HG02571 (cell line): ENCODE data around the gene THEM5.

ENCODE experiments used
- ATAC-seq: cut with Tn5 transposase; IDR thresholded peaks from one replicate; pipeline ENCODE4 v1.9.1; 2021; ENCODE audit warnings: mild to moderate bottlenecking, moderate library complexity; ENCODE audit not compliant: unreplicated experiment

Gene THEM5

DNA sequence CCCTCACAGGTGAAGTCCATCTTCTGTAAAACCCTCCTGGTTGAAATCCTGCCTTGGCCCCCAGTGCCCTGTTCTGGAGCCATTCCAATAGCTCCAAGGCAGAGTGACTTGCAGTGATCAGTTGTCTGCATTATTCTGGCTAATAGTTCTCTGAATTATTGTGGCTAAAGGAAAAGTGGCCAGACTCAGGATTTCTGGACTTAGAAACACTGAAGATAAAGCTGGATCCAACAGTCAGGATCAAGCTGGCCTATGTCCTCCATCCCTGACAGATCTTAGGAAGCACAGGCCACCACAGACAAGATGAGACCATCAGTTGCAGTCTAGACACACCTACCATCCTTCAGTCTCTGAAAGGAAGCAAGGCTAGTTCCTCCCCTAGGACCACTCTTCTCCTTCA lies 13.1 kb downstream of the THEM5 start:
- ATAC-seq: no peak

DNA sequence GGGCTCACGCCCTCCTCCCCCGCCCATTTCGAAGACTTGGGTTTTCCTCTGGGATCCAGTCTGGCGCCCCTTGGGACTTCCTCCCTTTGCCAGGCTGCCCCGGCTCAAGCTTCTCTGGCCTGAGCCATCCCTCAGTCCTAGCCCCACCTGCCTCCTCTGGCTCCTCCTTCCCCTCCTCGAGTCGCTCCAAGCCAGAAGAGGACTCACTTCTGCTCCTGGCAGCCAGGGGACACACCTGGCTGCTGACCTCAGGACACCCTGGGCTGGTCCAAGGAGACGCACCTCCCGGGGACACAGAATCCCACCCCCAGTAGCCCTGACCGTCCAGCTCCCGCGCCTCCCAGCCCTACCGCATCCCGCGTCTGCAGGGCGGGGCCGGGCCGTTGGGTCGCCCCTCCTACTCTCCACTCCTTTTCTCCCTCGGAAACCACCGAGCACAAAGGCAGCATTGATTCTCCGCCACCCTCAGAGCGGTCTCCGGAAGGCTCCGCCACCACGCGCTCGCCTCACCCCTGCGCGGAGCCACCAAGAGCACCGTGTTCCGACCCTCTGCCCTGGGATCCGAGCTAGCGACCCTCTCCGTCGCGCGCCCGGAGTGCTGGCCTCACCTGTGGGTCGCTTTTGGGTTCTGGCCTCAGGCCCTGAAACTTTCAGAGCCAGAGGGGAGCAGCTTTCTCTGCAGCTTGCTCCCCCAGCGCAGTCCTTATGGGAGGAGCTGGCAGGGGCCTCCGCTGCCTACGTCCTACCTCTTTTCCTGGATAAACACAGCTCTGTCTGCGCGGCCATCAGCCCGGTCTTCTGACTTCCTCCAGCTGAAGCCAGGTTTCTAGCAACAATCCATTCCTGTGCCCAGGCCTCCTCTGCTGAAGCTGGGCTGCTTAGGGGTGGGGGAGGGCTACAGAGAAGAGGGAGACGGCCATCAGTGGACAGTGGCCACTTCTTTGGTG lies 13.8 kb downstream of the THEM5 start, which contains the start of gene C2CD4D:
Gene C2CD4D (minus strand): TSS at position 364 of the 947 bp plus-strand sequence. CDS start 831 bp downstream, outside the sequence.
- no peak for ATAC-seq

DNA sequence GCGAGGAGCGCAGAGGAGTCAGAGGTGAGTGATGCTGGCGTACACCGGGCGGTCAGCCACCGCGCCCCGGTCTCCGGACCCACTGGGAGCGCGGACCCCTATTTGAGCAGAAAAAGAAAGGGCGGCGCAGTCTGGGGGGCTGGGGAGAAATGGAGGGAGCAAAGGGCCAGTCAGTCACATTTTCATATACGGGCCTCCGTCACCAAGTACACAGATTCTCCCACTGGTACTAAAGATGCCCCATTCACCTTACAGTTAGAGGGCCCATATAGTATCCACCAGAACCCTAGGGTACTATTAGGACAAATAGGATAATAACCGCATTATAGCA lies 14.5 kb downstream of the THEM5 start:
- no peak for ATAC-seq

DNA sequence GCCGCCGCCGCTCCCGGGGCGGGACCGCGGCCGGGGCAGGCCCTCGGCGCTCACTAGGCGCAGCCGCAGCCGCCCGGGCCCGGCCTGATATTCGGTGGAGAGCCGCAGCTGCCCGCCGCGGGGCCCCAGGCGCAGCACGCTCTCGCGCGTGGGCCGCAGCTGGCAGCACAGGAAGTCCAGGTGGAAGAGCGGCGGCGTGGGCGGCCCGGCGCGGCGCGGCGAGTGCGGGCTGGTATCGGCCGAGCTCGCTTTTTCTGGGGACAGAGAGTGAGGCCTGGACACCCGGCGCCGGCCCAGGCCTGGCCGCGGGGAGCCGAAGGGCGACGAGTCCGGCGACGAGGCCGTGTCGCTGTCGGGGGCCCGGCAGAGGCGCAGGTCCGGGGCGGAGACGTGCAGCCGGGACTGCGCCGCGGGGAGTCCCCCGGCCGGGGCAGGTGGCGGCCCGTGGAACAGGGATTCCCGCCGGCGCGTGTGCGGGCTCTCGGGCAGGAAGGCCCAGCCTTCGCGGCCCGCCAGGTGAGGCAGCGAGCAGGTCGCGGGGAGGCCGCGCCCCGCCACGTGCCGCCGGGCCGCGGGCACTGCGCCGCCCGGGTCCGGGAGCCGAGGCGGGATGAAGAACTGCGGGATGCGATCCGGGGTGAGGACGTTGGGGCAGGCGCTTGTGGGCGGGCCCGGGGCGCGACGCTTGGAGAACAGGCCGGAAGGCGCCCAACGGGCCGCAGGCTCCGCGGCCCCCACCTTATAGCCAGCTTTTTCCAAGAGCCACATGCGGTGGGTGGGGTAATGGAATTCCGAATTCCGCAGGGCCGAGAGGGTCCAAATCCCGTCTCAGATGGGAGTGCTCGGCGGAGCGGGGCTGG lies 15.1 kb downstream of the THEM5 start:
- ATAC-seq: no peak

DNA sequence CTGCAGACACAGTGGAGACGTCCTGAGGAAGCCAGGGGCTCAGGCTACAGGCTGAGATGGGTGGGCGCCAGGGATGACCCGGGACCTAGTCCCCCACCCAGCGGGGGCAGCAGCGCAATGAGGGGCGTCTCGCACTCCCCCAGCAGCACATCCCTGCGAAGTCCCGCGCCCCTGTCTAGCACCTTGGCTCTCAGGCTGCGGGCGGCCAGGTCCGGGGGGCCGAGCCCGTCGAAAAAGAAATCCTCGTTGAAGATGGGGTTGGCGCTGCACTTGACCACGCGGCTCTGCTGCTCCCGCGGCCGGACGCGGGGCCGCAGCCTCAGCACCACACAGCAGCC lies 15.7 kb downstream of the THEM5 start:
- ATAC-seq: no peak

DNA sequence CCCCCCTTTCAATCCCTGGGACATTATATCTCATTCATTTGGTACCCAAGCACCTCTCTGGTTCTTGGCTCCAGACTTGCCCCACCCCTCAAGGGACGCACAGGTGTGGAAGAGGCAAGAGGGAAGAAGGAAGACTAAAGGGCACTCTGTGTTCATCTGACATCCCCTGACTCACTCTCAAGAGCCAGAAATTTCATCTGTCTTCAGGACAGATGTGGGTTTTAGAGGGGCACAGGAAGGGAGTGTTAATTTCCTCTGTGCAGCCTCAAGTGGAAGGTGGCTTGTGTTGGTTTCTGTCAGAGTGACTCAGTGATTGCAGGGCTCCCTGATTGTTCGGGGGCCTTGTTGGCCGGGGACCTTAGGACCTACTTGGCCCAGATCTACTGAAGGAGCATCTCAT lies 16.3 kb downstream of the THEM5 start:
- no peak for ATAC-seq

DNA sequence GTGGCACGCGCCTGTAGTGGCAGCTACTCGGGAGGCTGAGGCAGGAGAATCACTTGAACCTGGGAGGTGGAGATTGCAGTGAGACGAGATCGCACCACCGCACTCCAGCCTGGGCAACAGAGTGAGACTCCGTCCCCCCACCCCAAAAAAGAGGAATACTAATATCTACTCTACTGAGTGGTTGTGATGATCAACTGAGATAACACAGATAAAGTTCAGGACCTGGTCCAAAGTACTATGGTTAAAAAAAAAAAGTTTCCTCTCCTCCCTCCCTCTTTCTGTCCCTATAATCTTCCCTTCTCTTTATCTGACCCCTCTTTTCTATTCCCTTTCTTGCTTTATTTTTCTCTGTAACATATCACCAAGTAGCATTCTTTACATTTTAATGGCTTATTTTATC lies 17.9 kb downstream of the THEM5 start:
- no peak for ATAC-seq

DNA sequence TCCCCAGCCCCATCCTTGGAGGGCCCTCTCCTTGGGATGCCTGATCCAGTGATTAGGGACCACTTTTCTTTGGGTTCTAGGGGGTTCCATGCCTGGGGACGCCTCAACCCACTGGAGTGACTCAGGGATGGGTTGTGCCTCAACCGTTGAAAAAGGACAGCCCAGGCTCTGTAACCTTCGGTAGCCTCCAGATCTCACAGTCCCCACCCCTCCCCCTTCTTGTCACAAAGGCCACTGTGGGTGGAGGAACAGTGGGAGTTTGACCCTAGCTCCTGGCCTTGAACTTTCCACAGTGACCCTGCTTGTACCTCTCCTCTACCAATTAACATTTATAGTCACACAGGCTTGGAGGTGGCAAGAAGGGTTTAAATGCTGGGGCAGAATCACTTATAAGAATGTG lies 19.3 kb downstream of the THEM5 start:
- no peak for ATAC-seq

DNA sequence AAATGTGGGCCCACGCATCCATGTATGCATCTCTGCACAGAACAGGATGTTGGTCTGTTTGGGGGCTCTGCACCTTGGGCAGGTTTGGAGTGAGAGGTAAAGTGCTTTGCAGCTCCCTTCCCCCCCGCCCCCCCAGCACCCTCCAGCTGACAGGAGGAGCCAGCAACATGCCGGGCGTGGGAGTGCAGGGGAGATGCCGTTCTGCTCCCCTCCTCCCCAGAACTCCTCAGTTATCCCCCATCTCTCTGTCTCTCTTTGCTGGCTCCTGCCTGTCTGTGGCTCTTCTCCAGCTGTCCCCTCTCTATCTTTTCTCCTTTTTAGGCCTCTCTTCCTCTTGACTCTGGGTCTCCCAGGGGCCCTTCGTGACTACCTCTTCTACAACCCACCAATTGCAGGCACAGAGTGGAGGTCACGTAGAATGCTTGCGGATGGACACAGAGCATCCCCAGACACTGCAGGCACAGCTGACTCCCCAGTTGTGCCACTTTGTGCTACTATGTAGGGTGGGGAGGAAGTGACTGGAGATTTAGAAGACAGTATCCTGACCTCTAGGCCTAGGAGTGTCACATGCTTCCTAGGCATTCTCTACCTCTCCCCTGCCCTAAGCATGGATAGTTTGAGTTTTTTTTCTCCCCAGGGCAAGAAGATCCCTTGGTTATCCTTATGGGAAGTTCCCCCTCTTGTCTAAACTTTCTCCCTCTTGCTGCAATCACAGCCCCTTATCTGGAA lies 20.2 kb downstream of the THEM5 start:
- ATAC-seq: no peak

DNA sequence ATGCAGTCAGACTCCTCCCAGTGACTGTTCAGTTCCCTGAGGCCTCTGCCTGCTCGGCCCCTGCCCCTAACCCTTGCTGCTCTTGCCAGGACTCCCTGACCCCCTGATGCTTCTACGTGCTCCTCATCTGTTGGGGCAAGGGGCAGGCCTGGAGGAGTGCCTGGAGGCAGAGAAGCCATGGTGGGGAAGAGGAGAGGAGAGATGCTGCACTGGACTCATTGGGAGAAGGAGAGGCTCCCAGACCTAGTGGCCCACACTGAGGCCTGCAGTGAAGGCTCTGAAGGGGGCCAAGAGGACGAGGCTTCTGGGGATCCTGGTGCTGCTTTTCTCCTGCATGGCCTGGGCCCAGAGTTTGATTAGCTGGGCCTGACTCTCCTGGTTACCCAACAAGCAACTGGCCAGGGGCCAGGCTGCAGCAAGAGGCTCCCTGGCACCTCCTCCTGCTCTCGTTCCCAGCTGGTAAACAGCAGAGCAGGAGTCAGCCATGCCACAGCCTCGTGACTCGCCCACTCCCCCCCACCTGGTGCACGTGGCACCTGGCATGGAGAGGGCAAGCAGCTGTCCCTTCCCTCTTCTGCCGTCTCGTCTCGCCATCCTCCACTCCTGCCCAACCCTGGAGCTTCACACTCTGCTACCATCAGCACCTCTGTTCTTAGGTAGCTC lies 21.1 kb downstream of the THEM5 start:
- no peak for ATAC-seq

DNA sequence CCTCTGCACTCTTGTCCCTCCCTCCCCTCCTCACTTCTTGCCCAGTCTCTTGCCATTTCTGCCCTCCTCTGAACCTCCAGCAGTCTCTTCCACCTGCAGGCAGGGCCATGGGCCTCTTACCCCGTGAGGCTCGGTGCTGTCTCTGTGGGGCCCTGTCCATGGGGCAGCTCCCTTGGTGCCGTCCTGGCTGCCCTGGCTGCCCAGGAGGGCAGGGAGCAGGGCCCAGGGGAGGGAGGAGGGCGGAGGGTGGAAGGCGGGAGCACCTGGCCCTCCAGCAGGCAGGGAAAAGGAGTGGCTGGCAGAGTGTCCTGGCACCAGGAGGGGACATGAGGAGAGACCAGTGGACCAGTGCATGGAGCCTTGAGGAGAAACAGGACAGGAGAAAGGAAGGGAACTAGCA lies 21.9 kb downstream of the THEM5 start, which contains the start of gene RORC:
Gene RORC (minus strand): TSS at position 198 of the 400 bp plus-strand sequence. CDS start 38 bp downstream, at position 160.
- no peak for ATAC-seq

DNA sequence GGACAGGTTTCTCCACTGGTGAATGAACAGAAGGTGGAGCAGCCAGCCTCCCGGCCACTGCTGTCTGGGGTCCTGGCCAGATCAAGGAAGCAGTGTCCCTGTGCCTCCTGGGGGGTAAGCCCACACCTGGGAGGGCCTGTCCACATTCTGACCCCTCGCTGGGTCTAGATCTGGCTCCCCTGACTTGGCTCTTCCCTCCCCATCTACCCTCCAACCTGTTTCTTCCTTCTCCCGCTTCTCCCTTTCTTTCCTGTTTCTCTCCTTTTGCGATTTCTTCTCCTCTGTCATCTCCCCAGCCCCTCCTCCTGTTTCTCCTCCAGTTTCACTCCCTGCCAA lies 22.3 kb downstream of the THEM5 start:
- ATAC-seq: no peak

DNA sequence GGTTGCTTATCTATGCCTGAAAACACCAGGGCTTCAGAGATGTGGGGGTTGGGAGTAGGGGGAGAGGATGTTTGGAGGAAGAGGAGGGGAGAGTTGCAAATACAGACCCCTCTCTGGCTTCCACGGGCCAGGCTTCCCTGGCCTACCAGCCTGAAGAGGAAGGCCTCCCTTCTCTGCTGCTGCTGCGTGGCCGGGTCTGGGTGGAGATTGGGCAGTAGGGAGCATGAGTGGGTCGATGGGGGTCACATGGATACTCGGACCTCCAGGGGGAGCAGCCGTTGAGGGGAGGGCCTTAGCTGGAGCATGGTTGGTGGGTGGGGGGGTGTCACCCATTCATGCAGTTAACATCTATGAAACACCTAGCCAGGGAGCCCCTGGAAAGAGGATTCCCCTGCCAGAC lies 23.5 kb downstream of the THEM5 start:
- no peak for ATAC-seq

DNA sequence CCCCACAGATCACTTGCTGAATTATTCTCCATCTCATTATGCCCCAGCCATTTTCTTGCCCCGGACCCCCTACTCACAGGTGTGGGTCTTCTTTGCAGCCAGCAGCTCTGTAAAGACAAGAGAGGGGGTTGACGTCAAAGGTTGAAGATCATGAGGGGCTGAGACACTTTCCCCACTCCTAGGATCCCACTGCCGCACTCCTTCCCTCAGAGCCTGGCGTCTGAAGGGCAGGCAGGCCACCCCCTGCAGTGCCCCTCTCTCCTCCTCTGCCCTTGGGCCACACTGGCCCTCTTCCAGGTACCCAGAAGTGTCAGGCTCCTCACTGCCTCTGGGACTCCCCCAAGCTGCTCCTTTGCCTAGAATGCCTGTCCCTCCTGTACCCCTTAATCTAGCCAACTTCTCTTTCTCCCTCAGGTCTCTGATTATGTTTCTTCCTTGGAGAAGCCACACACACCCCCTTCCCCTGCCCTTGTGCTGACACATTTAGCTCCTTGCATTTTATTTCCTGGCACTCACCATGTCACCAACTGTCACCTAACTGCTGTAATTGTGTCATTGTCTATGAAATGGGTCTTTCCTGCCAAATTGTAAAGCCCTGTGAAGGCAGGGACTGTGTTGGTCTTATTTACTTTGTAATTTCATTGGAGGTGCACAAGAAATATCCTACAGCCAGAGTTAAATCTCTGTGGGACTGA lies 24.0 kb downstream of the THEM5 start:
- no peak for ATAC-seq

DNA sequence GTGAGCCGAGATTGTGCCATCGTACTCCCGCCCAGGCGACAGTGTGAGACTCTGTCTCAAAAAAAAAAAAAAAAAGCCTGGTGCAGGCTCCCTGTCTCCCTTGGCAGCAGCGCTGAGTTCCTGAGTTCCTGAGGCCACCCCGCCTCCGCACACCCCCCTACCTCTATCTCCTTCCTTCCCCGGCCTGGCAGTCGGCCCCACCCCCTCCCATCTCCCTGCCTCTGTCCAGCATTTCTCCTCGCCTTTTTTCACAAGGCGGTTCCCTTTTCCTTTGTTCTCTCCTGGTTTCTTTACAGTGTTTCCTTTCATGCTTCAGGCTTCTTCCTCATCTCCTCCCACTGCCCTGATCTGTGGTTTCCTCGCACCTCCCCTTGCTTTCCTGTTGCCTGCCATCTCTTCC lies 24.6 kb downstream of the THEM5 start:
- ATAC-seq: no peak

DNA sequence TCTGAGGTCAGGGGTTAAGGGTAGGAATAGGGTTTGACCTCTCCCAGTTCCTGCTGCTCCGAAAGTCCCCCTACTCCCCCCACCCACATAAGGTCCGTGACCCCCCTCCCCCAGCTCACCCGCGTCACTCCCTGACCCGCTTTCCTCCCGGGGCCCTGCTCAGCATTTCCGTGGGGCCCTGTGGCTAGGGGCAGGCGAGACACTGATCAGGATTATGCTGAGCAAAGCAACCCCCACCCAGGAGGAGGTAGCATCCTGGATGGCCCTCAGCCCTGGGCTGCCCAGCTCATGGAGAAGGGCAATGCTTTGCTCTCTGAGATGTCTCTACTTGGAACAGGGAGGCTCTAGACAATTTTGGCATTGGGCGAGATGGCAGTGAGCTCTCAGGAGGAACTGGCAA lies 25.7 kb downstream of the THEM5 start:
- no peak for ATAC-seq

DNA sequence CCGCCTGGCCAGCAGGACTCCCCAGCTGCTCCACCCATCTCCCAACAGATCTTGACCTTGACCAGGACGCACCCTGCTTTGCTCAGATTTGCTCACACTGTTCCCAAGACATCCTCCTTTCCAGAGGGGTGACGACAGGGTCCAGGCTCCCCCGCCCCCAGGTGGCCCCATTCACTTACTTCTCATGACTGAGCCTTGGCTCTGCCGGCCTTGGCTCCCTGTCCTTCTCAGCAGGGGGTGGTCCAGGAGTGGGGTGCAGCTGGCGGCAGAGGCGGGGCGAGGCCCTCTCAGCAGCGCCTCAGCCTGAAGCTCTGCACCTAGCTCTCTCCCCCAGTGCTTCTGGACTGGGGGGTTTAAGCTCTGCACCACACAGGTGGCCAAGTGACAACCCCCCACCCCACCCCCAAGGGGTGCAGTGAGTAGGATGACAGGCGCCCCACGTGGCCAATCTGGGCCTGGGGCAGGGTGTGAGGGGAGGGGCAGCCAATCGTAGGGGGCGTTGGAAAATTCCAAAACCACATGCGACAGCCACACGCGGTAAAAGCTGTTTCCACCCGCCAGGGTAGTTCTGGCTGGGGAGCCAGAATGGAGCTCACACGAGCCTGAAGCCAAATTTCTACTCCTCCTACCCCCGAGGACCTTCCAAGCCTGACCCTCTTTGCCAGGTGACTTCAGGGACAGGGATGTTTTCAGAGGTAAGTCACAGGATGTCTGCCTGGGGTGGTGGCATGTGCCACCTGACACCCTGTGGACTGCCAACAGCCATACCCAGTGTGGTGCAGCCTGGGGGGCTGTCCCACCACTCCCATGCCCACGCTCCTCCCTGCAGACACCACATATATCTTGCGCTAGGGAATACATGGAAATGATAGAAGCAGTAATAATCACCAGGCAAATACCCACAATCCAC lies 27.5 kb downstream of the THEM5 start:
- ATAC-seq: no peak

DNA sequence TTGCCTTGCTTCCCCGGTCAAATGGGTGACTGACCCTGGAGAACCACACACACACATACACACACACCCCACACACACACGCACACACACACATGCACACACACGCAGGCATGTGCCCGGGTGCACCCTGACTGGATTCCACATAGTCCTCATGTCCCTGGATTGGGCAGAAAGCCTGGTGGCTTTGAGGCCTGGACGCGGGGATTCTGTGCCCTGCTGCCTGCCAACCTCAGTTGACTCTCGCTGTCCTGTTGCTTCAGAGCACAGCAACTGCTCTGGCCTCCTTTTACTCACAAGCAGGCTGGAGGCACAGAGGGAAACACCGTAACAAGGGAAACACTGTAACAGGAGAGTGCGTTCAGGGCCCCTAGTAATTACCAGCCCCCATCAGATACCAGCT lies 28.3 kb downstream of the THEM5 start:
- no peak for ATAC-seq

DNA sequence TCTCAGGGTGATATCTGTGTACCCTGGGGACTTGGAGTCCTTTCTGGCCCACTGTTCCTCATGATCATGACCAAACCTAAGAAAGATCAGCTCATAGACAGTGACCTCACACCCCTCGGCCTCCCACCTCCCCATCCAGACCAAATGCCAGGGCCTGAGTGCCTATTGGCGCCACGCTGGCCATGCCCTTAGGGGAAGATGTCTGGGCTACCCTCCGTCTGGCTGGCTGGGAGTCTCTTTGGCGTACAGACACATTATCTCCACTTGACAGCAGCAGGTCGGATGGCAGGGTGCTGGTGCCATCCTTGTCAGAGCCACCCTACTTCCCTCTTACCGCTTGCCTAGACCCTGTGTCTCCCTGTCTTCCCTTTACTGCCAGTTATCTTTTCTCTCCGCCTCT lies 30.3 kb downstream of the THEM5 start:
- no peak for ATAC-seq
